Fibroblast of skin of abdomen (primary cell): ENCODE data around the gene FBH1.
"Not testable (repeated sequence)": the region's sequence is repeated elsewhere in the genome, so short reads cannot be mapped to it uniquely, and the experiment has no call there.

Experiments used
- DNase-seq: peaks from one replicate; pipeline ENCODE4 v3.0.0-alpha.2; 2013

The FBH1 gene

DNA sequence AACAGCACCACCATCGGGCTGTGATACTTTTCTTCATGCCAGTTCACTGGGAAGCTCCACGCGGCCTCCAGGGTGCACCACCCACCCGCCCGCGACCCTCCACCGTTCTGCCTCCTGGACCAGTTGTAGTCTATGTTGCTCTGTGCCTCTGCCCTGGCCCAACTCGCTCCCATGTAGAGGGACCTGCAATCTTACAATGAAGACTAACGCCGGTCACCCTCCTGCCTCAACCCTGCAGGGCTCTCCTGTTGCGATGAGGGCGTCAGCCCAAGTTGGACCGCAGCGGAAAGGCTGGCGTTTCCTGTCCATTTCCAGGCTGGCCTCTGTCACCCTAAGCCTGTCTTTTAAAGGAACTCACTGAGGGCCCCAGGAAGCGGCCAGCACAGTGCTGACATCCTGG is 52.4 kb downstream of the FBH1 start:
- no peak for DNase-seq

GRCh38 chr10:5943536-5943935 is 53.5 kb downstream of the FBH1 start:
- no peak for DNase-seq

DNA sequence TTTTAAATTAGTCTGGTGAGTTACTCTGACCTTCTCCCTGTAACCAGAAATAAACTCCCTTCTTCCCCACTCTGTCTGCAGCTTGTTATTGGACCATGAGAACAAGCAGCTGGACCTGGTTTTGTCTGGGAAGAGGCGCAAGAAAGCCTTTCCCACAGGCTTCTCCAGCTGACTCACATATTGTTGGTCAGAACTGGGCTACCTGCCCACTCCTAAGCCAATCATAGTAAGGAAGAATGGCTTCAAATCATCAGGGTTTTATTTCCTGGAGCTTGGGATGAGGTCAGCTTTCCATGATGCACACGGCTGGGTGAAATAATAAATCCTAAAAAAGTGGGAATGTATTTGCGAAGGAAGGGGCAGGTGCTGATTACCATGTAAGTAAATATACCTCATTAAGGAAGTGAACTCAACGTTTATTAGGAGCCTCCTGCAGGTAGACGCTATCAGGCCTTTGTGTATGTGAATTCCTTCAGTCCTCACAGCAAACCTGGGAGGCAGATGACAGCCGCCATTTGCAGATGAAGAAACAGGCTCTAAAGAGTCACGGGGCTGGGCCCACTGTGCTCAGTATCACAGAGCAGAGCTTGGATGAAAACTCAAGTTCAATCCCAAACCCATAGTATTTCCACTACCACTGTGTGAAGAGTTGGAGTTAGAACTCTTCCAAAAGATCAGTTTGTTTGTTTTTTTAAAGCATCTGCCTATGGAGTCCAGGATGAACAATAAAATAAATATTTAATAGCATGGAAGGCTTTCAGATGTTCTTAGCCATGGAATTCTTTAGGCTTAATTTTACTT is 54.5 kb downstream of the FBH1 start:
- DNase-seq = peak; percentile 99

DNA sequence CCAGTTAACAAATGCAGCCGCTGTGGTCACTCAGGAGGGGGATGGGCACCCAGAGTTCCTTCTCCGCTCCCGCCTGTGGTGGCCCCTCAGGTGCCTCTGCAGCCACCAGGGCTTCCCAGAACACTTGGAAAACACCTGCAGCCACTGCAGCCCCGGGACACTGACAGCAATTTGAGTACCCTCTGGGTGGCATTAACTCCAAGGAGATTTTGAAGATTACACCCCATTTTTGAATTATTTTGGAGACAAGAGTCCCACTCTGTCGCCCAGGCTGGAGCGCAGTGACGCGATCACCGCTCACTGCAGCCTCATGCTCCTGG is 55.1 kb downstream of the FBH1 start:
- DNase-seq = no peak

DNA sequence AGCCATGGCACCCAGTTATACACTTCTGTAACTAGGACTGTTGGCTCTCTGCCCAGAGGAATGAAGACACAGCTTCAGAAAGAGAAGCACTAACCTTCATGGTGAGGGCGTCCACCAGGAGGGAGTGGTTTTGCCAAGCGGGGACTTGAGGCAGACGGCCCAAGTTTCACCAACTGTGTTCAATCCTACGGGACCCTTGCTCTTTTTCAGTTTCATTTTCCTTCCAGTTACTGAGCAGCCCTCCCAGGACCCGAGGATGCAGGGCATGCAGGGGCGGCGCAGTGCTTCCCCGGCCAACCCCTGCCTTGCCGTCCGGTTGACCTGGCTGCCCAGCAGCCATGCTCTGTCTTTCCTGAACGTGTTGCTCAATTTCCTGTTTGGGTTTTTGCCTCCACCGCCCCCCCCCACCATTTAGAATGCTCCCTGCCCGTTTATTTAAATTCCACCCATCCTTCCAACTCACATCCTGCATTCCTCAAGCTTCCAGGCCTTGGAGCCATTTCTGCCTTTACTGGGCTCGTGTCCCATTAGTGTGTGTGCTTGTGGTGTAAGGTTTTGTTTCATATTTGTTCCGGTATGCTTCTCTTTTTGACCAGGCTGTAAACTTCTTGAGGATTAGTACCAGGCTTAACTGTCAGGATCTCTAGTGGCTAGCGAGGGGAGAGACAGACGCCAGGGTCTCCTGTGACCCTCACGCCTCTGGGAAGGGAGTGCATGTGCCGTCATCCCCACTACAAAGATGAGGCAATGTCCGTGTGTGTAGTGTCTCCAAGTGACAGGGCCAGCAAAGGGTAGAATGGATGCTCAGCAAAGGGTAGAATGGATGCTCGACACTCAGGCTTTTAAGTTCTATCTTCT is 55.7 kb downstream of the FBH1 start:
- peak; percentile 96 for DNase-seq

- not testable (repeated sequence) for DNase-seq
Observed at GRCh38 chr10:5946419-5946775, 56.4 kb downstream of the FBH1 start.

DNA sequence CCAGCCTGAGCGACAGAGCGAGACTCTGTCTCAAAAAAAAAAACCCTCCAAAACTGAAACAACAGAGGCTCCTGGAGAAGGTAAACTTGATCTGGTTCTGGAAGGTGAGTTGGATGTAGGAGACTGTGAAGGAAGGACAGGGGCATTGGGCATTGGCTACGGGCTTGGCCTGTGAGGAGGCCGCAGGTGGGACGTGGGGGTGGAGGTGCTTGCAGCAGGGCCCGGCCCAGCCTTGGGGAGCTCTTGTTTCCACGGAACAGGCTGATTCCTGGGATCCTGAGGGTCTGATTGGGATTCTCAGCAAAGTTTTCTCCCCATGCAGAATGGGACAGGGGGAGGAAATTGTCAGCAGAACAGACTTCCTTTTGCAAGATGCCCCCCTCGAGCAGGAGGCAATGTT is 56.7 kb downstream of the FBH1 start:
- no peak for DNase-seq

DNA sequence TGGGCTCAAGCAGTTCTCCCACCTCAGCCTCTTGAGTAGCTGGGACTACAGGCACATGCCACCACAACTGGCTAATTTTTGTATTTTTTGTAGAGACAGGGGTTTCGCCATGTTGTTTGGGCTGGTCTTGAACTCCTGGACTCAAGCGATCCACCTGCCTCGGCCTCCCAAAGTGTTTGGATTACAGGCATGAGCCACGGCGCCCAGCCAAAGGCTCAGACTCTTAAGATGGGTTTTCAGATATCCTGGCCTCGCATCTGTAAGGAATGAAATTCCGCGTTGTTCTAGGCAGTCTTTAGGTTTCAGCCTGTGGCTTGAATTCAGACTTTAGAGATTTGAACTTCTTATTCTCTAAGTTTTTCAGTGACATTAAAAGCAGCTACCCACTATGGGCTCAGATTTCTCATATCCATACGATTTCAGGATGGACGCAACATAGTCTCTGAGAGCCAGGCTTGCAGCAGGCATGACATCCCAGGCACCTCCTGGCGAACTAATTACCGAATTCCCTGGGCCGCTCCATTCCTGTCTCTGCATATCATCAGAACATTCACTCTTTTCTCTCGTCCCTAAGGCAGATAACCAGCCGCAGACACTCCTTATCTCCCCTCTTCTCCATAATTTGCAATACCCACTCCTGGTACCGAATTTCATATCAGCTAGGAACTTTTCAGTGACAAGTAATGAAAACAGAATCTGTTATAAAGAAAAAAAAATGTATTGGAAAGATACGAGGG is 57.6 kb downstream of the FBH1 start:
- no peak for DNase-seq

DNA sequence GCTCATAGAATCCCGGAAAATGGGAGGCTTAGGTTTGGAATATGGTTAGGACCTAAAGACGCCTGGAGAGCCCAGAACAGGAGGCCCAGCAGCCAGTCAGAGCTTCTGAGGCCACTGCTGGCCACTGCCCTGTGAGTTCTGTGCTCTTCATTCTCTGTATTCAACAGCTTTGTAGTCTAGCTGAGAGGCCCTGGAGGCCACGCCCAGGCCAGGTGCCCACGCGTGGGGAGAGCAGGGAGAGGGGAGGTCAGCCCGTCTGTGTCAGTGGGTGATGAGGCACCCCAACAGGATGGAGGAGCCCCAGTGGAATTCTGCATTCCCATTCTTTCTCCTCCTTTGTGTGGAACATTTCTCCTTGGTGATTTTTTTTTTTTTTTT is 58.2 kb downstream of the FBH1 start:
- no peak for DNase-seq

- DNase-seq = peak; percentile 64
Observed at GRCh38 chr10:5949009-5949759, 59.1 kb downstream of the FBH1 start.

DNA sequence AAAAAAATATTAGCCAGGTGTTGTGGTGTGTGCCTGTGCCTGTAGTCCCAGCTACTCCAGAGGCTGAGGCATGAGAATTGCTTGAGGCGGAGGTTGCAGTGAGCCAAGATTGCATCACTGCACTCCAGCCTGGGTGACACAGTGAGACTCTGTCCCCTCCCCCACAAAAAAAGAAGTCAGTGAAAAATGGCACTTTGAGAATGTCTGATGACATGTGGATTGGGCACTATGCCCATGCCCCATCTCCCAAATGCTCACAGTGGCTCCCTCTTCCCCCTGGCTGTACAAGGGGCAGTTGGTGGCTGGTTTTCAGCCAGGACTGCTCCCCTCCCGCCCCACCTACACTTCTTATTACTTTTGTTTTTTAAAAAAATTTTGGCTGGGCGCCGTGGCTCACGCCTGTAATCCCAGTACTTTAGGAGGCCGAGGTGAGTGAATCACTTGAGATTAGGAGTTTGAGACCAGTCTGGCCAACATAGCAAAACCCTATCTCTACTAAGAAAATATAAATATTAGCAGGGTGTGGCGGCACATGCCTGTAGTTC is 61.2 kb downstream of the FBH1 start:
- DNase-seq = no peak

- no peak for DNase-seq
Observed at GRCh38 chr10:5951721-5952407, 61.8 kb downstream of the FBH1 start.

DNA sequence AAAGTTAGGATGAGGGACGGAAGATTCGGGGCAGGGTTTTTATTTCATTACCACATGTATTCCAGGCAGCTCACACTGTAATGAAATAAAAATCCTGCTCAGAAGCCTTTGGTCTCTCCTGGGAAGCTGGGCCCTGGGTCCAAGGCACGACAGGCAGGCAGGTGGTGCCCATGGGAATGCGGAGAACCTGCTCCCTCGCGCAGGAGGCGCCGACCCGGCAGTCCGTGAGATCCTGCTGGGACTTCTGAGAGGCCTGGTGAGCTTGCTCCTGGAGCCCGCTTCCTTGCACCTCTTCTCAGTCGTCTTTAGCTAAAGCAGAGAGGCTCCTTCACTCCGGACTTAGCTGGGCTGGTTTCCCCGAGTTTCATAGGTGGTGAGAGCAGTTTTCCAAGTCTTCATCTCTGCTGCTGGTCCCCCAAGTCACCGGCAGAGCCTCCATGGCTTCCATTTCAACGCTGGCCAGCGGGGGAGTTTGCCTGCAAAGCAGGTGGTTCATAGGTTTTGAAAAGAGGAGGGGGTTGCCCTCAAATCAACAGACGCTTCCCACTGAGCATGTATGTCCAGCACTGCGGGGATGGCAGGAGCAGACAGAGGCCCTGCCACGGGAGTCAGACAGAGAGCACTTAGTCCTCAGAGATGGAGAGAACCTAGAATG is 62.8 kb downstream of the FBH1 start:
- no peak for DNase-seq

GRCh38 chr10:5953676-5954075 is 63.6 kb downstream of the FBH1 start:
- no peak for DNase-seq

- no peak for DNase-seq
Observed at GRCh38 chr10:5956146-5956936, 66.3 kb downstream of the FBH1 start.

DNA sequence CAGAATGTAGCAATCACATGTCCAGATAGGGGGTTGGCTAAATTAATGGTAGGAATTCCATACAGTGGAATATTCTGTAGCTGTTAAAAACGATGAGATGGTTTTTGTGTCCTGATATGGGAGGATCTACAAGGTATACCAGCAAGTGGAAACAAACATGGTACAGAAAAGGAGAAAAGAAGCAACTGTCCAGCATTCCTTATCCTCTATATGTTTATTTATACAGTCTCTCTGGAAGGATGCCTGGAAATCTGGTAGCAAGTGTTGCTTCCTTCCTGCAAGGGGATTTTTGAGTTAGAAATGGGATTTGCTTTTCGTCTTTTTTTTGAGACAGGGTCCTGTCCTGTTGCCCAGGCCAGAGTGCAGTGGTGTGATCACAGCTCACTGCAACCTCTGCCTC is 68.0 kb downstream of the FBH1 start:
- DNase-seq = peak; percentile 64

DNA sequence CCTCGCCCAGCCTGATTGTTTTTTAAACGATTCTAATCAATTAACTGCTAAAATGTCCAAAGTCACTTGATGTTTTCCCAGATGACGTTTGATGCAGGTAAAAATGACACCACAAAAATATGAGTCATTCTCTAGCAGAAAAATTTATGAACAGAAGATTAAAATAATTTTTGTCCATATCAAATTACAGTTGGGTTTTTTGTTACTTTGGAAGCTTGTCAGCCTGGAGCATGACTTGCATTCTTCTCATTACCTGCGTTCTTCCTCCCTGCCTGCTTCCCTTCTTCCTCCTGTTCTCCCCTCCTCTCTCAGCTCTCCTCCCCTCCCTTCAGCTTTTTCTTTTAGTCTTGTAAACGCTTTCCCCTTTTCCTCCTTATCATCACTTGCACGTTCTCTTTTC is 68.6 kb downstream of the FBH1 start:
- no peak for DNase-seq

DNA sequence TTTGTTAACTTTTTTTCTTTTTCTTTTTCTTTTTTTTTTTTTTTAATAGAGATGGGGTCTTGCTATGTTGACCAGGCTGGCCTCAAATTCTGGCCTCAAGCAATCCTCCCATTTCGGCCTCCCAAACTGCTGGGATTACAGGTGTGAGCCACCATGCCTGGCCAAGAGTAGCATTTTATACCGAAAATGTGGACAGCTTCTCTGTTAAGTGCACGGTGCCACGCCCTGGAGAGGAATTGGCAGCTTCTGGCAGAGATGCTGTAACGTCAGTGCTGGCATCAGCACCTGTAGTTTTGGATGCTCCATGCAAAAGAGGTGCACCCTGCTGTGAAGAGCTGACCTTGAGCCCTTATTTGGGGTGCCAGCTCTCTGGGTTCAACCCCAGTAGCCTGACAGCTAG is 69.1 kb downstream of the FBH1 start:
- no peak for DNase-seq

DNA sequence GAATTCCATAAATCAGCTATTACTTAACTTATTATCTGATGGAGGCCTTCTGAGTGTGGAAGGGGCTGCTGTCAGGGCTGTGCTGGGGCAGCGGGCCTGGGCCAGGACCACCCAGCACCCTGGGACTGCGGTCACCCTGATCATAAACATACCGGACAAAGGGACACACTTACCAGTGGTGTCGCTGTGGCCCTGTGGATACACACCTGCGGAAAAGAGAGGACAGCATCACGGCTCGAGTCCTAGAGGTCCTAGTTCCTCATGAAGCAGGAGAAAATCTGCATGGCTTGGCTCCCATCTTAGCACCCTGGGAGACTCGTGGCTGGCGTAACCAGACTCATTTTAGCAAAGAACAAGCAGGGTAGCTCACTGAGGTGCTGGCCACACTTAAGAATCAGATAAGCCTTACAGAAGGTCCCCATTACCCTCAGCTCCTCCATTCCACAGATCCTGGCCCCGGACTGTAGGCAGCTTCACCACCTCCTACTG is 69.6 kb downstream of the FBH1 start:
- DNase-seq = no peak
